Measurements from ENCODE around the gene TMEM54. TPM values are rescaled to one million over a fixed set of nuclear protein-coding genes. Genes with fewer than 3 reads are reported as not detected.

Gene TMEM54
- total and polyA plus RNA-seq, 4 donors, result 0.92 to 10.9 (median 2.6) TPM

GRCh38 chr1:32874860-32875752, 26.1 kb downstream of the TMEM54 start:
- no peak overlapping the region for H3K9ac ChIP-seq (ENCODE audit: low read depth in 1 of 2, low read length in 2 of 2)
- DNase-seq (ENCODE audit: low spot score), result no peak
- H3K9me3 ChIP-seq (ENCODE audit: control insufficient read depth in 4 of 4, low read length in 3 of 4), result no peaks in the 10 kb centered on the region
- 83% methylated on average over 5 of the region's 5 CpGs for WGBS
- TF ChIP-seq GABPA (IDR thresholded peaks at IDR 0.05 in 1 of 2, conservative IDR thresholded peaks at IDR 0.05 in 1 of 2) (no peak), RAD21 (IDR thresholded peaks at IDR 0.05) (no peak), MAX (IDR thresholded peaks at IDR 0.05) (no peak), ZBTB33 (IDR thresholded peaks at IDR 0.05) (no peak), CTCF (IDR thresholded peaks at IDR 0.05; ENCODE audit: low read depth, low read length, missing input control) (no peak), YY1 (IDR thresholded peaks at IDR 0.05) (no peak), NR2F2 (IDR thresholded peaks at IDR 0.05) (no peak), JUND (IDR thresholded peaks at IDR 0.05) (no peak), HNF4G (IDR thresholded peaks at IDR 0.05) (no peak), EGR1 (IDR thresholded peaks at IDR 0.05; ENCODE audit: low read depth in 2 of 2) (no peak), RXRA (IDR thresholded peaks at IDR 0.05) (no peak), TAF1 (conservative IDR thresholded peaks at IDR 0.05) (no peak)
- no peak overlapping the region for H3K4me3 ChIP-seq (ENCODE audit: low read depth in 1 of 3, low read length in 3 of 3)
- no peak overlapping the region for H3K27ac ChIP-seq (ENCODE audit: low read depth in 1 of 2, low read length in 2 of 2)
- H3K36me3 ChIP-seq (ENCODE audit: control insufficient read depth in 4 of 4, insufficient read depth in 3 of 4, low read depth in 1 of 4, low read length in 3 of 4), result no peaks in the 10 kb centered on the region
- H3K27me3 ChIP-seq (ENCODE audit: control insufficient read depth in 4 of 4, insufficient read depth in 4 of 4, low read length in 3 of 4), result no peaks in the 10 kb centered on the region
- peaks cover 2 to 27% (median 17%) of the 10 kb centered on the region in 4 donors for H3K4me1 ChIP-seq (ENCODE audit: control insufficient read depth in 4 of 4, insufficient read depth in 4 of 4, low read length in 3 of 4)

GRCh38 chr1:32873484-32873883, 27.7 kb downstream of the TMEM54 start:
- TF ChIP-seq YY1 (IDR thresholded peaks at IDR 0.05) (no peak), EGR1 (IDR thresholded peaks at IDR 0.05; ENCODE audit: low read depth in 2 of 2) (no peak), MAX (IDR thresholded peaks at IDR 0.05) (no peak), HNF4A (conservative IDR thresholded peaks at IDR 0.05) (no peak), NR2F2 (IDR thresholded peaks at IDR 0.05) (no peak), RAD21 (IDR thresholded peaks at IDR 0.05) (no peak), CTCF (IDR thresholded peaks at IDR 0.05; ENCODE audit: low read depth, low read length, missing input control) (no peak), RXRA (IDR thresholded peaks at IDR 0.05) (no peak)
- H3K36me3 ChIP-seq (ENCODE audit: control insufficient read depth in 4 of 4, insufficient read depth in 3 of 4, low read depth in 1 of 4, low read length in 3 of 4), result no peaks in the 10 kb centered on the region
- no peak overlapping the region for H3K9ac ChIP-seq (ENCODE audit: low read depth in 1 of 2, low read length in 2 of 2)
- H3K27me3 ChIP-seq (ENCODE audit: control insufficient read depth in 4 of 4, insufficient read depth in 4 of 4, low read length in 3 of 4), result no peaks in the 10 kb centered on the region
- no peak for DNase-seq (ENCODE audit: low spot score)
- H3K4me1 ChIP-seq (ENCODE audit: control insufficient read depth in 4 of 4, insufficient read depth in 4 of 4, low read length in 3 of 4), result peaks cover 2 to 36% (median 24%) of the 10 kb centered on the region in 4 donors
- 84% methylated on average over 5 of the region's 5 CpGs for WGBS
- no peak overlapping the region for H3K27ac ChIP-seq (ENCODE audit: low read depth in 1 of 2, low read length in 2 of 2)
- no peaks in the 10 kb centered on the region for H3K9me3 ChIP-seq (ENCODE audit: control insufficient read depth in 4 of 4, low read length in 3 of 4)
- H3K4me3 ChIP-seq (ENCODE audit: low read depth in 1 of 3, low read length in 3 of 3), result no peak overlapping the region
